GM21723 (cell line): ENCODE results near the gene SLC25A42.
"Not testable (repeated sequence)": the region's sequence is repeated elsewhere in the genome, so short reads cannot be mapped to it uniquely, and the experiment has no call there.

Source experiments
- ATAC-seq: cut with Tn5 transposase; IDR thresholded peaks from one replicate; pipeline ENCODE4 v1.9.1; 2021; ENCODE audit warnings: mild to moderate bottlenecking, moderate library complexity; ENCODE audit not compliant: unreplicated experiment

Gene SLC25A42

DNA sequence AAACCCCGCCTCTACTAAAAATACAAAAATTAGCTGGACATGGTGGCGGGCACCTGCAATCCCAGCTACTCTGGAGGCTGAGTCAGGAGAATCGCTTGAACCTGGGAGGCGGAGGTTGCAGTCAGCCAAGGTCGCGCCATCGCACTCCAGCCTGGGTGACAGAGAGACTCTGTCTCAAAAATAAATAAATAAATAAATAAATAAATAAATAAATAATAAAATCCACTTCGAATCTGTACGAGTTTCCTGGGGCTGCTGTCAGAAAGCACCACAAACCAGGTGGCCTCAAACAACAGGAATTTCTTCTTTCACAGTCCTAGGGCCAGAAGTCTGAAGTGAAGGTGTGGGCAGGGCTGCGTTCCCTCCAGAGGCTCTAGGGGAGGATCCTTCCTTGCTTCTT, 38.8 kb downstream of the SLC25A42 start:
- not testable (repeated sequence) for ATAC-seq

DNA sequence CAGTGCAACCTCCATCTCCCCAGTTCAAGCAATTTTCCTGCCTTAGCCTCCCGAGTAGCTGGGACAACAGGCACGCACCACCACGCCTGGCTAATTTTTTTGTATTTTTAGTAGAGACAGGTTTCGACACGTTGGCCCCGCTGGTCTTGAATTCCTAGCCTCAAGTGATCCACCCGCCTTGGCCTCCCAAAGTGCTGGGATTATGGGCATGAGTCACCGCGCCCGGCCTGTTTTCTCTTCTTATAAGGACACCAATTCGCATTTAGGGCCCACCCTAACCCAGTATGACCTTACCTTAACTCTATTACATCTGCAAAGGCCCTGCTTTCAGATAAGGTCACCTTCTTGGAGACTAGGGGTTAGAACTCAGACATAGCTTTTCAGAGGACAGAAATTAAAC, 39.4 kb downstream of the SLC25A42 start:
- no peak for ATAC-seq

DNA sequence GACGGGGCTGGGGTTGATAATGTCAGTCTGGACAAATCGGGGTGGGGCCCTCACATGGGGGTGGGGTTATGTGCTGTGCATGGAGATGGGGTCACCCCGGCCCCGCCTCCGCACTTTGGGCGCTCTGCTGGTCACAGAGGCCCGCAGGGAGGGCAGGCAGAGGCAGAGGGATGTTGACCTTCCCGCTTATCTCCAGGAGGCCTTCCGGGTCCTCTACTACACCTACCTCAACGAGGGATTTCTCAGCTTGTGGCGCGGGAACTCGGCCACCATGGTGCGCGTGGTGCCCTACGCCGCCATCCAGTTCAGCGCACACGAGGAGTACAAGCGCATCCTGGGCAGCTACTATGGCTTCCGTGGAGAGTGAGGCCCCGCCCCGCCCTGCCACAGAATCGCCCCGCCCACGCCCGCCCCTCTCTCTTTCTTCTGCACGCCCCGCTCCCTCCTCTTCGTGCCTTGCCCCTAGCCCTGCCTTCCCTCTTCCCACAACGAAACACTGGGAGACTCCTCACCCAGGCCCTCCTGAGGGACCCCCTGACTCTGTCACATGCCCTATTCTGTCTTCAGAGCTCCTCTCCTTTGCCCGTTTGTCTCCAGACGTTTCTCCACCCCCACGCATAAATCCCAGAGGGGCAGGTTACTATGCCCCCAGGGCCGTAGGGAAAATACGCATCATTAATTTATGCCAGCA, 41.7 kb downstream of the SLC25A42 start:
- no peak for ATAC-seq

DNA sequence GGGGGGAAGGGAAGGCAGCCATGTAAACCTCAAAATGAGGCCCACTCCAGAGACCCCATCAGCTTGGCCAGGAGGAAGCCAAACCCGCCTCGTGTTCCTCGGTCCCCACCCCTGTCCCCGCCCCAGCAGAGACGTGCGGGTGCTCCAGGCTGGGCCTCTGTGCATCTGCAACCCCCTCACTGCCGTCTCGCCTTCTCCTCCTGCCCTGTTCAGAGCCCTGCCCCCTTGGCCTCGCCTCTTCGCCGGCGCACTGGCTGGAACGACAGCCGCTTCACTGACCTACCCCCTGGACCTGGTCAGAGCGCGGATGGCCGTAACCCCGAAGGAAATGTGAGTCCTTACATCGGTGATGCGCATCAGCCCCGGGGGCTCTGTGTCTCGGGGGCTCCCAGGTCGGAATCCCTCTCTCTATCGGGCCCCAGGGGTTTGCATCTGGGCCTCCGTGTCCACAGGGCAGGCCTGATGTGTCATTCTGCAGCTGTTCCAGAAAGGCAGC, 42.3 kb downstream of the SLC25A42 start:
- ATAC-seq = no peak

DNA sequence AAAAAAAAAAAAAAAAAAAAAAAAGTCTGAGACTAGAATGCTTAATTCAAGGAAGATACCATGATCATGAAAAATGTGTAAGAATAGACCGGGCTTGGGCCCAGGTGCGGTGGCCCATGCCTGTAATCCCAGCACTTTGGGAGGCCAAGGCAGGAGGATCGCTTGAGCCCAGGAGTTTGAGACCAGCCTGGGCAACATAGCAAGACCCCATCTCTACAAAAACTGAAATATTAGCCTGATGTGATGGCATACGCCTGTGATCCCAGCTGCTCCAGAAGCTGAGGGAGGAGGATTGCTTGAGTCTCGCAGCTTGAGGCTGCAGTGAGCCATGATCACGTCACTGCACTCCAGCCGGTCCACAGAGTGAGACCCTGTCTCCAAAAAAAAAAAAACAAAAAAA, 43.1 kb downstream of the SLC25A42 start:
- not testable (repeated sequence) for ATAC-seq

DNA sequence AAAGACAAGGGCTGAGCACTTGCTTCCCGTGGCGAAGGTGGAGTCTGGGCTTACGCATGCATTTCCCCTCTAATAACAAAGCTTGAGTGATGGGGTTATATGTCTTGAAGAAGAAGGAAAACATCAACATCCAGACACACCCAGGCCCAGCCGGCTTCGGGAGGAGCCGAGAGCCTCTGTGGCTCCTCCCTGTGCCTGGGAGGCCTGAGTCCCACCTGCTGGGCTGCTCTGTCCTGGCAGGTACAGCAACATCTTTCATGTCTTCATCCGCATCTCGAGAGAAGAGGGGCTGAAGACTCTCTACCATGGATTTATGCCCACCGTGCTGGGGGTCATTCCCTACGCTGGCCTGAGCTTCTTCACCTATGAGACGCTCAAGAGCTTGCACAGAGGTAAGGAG, 43.9 kb downstream of the SLC25A42 start:
- no peak for ATAC-seq

DNA sequence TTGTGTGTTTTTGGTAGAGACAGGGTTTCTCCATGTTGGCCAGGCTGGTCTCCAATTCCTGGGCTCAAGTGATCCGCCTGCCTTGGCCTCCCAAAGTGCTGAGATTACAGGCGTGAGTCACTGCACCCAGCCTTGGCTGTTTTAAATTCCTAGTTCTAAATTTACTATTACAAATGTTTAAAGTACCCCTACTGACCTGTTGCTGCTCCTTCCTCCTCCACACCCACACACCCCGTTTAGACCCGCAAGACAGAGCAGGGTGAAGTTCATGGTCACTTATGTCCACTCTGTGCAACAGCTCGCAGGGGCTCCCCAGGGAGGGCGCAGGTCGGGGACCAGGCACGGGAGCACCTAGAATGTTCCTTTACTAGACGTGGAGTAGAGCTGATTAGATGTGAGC, 45.8 kb downstream of the SLC25A42 start:
- no peak for ATAC-seq

DNA sequence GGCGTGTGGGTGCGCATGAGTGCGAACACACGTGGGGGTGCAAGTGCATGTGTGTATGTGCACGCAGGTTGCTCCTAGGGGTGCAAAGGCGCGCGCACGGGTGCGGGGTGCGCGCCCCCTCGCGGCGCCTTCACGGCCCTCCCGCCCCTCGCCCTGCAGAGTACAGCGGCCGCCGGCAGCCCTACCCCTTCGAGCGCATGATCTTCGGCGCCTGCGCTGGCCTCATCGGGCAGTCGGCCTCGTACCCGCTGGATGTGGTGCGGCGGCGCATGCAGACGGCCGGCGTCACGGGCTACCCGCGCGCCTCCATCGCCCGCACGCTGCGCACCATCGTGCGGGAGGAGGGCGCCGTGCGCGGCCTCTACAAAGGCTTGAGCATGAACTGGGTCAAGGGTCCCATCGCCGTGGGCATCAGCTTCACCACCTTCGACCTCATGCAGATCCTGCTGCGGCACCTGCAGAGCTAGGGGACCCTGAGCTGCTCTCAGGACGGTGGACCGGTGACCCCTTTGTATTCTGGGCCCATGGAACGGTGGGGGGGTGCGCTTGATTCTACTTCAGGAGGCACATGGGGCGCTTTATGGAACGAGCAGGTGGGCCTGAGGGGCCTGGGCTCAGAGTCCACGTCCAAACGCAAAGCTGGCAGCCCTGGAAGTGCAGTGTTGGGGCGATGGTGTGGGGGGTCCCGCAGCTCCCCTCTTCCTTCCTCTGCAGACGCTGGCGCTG, 46.8 kb downstream of the SLC25A42 start:
- no peak for ATAC-seq

DNA sequence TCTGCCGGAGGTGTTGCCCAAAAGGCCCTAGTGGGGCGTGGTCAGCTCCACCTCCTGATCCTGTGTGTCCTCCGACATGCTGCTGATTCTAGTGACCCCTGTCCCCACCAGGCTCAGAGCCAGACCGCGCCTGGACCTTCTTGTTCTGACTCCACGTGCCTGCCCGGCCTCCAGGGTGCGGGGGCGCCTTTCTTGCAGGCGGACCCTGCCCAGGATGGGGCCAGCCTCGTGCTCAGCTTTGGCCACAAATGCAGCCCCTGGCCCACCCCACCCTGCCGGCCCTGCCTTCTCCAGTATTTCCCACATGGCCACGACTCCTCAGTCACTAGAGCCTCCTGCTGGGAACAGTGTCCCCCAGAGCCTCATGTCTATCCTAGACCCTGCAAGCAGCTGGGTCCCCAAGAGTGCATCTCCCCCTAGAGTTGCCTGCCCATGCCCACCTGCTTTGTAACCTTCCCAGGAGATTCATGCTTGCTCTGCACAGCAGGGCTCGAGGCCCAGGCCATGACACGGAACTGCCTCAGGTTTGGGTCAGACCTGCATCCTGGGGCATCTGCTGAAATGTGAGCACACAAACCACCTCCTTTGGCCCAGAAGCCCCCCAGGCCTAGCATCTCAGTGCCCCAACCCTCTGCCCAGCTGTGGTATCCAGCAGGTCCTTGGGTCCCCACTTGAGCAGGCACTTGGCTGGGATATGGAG, 47.5 kb downstream of the SLC25A42 start:
- no peak for ATAC-seq

DNA sequence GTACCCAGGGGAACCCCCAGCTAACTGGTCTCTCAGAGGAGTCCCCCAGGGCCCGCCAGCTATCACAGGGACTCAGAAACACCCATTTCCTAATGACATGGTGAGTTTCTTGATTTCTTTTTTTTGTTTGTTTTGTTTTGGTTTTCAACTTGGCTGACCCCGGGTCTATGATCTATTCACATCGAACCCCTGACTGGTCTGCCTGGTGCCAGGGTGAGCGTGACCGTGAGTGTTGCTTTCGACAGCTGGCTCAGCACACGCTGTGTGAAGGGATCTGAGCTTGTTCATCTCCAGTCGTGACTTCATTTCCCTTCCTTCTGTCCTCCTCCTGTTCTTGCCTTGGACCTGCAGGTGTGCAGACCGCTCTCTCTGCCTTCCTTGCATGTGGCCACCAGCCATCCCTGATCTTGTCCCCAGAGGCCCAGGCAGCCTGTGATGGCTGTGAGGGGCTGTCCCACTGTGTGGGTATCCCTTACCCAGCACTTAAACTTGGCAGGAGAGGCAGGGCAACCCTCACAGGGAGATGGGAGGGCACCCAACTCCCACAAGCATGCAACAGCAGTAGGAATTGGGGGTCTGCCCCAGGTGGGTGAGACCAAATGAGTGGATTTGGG, 48.3 kb downstream of the SLC25A42 start:
- no peak for ATAC-seq

DNA sequence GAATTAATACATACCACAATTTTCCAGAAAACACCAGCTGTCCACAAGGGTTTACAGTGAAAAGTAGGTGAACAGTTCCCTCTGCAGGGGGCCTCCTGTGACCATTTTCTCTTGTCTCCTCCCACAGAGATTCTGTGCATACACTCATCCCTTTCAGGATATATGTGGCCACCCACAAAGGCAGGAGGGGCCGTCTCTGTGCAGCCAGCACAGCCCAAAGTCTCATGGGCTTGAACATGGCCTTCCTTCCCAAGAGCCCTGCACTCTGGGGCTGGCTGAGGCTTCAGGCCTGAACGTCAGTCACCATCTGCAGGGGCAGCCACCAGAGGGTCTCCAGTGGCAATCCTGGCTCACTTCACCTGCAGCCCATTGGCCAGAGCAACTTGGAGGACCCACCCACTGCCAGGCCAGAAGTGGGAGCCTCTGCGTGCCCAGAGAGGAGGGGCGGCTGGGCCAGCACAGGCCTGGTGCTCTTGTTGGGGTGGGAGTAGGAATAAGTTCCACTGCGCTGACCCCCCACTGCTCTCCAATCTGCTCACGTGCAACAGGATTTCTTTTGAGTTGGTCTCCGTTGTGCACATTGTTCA, 49.3 kb downstream of the SLC25A42 start:
- ATAC-seq = no peak

DNA sequence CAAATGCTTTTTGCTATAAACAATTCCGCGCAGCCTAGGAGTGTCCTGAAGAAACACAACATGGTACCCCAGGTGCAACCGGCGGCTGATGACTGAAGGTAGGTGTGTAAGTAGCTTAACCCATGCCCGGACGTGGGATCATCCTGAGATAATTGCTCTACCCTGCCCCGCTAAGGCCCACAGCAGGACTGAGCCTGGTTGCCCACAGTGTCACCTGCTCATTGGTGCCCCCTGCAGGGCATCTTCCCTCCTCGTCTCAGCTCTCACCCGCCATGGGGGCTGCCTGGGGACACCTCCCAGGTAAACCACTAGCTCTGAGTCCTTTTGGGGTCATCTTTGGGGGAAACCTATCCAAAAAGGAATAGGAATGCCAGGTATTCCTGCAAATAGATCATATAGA, 52.2 kb downstream of the SLC25A42 start:
- no peak for ATAC-seq

DNA sequence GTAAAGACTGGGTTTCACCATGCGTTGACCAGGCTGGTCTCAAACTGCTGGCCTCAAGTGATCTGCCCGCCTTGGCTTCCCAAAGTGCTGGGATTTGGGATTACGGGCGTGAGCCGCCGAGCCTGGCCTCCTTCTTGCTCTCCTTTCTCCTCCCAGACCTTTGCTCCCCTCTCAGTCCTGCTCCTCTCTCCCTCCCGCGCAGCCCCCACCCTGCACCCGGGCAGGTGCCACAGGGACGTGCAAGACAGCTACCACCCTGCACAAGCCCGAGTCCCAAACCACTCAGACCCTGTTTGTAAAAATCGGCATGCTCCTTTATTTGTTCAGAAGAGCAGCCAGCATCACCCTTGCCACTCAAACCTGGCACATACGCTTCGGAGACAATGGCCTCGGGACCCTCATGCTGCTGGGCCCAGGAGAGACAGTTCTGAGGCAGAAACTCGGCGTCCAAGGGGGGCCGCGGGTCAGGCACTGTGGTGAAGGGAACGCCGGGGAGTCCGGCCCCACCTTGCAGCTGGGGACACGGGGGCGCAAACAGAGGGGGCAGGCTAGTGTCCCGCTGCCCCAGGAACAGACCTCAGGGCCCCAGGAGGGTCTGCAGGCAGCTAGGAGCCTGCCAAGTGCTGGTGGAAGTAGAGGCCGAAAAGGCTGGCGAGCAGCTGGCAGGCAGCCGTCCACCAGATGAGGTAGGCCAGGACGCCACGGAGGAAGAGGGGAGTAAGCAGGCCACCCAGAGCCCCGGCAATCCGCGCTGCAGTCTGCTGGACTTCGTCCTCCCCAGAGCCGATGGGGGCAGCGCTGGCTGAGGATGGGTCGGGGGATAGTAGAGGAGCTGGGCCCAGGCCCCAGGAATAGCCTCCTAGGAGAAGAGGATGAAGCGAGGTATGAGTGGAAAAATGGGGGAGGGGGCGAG, 55.8 kb downstream of the SLC25A42 start:
- no peak for ATAC-seq

DNA sequence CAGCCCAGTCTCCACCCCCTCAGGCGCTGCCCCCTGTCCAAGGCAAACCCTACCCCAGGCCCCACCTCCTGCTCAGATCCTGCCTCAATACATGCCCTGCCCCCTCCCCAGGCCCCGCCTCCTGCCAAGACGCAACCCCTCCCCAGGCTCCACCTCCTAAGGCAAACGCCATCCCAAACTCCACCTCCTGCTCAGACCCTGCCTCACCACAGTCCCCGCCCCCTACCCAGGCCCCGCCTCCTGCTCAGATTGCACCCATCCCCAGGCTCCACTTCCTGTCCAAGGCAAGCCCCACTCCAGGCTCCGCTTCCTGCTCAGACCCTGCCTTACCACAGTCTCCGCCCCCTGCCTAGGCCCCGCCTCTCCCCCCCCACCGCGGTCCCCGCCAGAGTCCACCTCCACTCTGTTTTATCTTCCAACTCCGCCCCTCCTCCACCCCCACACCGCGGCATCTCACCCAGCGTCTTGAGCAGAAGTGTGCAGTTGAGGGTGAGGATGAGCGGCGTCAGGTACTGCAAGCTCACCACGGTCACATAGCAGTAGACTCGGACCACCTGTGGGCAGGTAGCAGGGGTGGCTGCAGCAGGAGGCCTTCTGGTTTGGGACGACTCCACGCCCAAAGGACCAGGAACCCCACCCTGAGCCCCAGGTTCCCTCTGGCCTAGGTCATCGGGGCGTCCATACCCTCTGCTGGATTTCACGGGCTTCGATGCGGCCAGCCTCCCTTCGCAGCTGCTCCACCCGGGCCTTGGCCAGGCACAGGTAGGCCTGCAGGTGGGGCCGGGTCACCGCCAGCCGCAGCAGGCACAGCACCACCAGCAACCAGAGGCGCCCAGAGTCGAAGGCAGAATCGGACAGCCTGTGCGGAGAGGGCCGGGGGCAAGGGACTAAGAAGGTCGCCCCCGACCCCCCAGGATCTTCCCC, 56.8 kb downstream of the SLC25A42 start:
- ATAC-seq = no peak

DNA sequence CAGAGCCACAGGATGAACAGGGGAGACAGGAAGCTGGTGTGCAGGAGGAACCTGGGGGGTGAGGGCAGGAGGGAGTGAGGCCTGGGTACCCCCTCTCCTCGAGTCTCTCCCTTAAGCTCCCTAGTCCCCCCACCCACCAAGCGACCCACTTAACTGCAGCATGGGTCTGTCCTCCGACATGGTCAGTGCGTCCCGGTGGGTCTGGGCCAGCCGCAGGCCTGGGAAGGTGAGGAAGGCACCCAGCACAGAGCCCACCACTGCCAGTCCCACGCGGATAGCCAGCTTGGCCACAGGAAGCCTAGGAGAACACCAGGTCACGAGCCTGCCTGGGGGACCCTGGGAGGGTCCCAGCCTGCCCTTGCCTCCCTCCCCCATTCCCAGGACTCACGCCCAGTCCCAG, 57.6 kb downstream of the SLC25A42 start:
- no peak for ATAC-seq

DNA sequence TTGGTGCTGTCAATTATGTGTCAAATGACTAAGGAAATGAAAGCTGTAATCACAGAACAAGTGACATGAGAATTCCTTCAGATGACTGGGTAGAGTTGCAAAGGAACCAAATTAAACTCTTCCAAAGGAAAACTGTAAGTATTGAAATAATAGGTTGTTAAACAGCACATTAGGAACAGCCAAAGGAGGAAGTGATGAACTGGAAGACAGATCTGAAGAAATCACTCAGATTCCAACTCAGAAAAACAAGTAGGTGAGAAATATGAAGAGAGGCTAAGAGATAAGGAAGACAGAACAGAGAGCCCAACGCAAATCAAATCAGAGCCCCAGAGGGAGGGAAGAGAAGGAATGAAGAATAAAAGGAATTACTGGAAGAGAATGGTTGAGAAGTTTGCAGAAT, 59.1 kb downstream of the SLC25A42 start:
- no peak for ATAC-seq

DNA sequence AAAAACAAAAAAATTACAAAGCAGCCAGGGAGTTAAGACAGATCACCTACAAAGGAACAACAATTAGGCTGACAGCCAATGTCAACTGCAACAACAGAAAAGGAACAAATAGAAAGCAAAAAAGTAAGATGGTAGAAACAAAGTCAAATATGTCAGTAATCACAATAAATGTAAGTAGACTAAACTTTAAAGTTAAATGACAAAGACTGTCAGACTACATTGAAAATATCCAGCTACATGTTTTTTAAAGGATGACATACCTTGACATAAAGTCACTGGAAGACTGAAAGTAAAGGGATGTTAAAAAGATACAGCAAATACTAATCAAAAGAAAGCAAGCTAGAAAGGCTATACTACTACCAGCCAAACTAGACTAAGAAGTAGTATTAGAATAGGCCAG, 59.6 kb downstream of the SLC25A42 start:
- ATAC-seq = no peak

DNA sequence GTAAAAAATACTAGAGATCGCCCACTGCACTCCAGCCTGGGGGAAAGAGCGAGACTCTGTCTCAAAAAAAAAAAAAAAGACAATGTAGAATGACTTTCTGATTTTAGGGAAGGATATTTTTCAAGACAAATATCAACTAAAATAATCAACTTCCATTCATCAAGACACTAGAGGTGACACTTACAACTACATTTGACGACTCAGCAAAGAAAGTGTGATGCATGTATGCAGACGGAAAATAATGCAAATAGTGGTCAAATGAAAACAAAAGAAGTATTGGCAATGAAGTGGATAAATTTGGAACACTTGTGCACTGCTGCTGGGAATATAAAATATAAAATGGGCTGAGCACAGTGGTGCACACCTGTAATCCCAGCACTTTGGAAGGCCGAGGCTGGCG, 62.3 kb downstream of the SLC25A42 start:
- no peak for ATAC-seq

DNA sequence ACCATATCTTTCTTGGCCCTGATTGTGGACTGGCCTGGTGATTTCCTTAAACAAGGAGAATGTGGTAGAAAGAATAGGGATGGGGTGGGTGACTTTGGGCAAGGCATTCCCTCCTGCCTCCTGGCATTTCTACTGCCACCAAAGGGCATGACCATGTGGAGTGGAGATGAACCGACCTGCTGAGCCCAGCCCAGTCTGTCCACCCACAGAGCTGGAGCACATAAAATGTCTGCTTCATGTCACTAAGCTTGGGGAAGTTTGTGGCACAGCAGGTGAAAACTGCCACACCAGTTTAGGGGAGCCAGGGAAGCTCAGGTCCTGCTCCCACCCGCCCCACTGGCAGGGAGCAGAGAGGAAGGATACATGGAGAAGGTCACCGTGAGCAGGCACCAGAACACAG, 68.2 kb downstream of the SLC25A42 start:
- ATAC-seq = no peak
